ENCODE measurements around the gene CSF3R.

Gene CSF3R

GRCh38 chr1:36440646-36441045 lies 42.1 kb downstream of the CSF3R start:
- WGBS (ENCODE audit: insufficient coverage) = 95% methylated on average over 3 of the region's 3 CpGs
- POLR2A ChIA-PET = no interaction called here

DNA sequence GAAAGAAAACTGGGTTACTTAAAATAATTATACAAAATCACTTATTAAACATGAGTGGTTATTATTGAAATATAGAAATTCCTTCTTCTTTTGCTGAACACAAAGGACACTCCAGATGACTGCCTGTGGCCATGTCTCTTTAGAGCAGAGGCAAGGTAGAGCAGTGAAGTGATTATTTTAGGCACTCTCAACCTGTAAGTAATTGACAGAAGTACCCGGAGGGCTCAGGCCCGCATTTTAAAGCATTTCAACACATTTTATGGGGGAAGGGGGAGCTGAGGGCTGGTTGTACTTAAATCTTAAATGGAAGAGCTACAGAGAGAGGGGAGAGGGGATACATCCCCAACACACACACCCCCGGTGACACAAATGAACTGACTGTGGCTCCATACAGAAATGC lies 42.7 kb downstream of the CSF3R start:
- Histone ChIP-seq H3K27me3 (replicated peaks in 2 of 5; ENCODE audit: control insufficient read depth in 4 of 5, insufficient read depth in 5 of 5, low read length in 4 of 5) (no peaks in the 10 kb centered on the region), H3K9me3 (ENCODE audit: control extremely low read depth in 1 of 5, control insufficient read depth in 4 of 5, insufficient read depth in 2 of 5, low read depth in 1 of 5, low read length in 4 of 5) (no peaks in the 10 kb centered on the region), H3K4me1 (ENCODE audit: control extremely low read depth in 1 of 4, control insufficient read depth in 4 of 4, insufficient read depth in 4 of 4, low read length in 3 of 4) (no peaks in the 10 kb centered on the region), H3K27ac (ENCODE audit: insufficient read depth in 1 of 2, low read depth in 1 of 2, low read length in 2 of 2, poor library complexity in 1 of 2, severe bottlenecking in 2 of 2) (no peak overlapping the region), H3K4me3 (ENCODE audit: control insufficient read depth in 1 of 7, extremely low read depth in 1 of 7, insufficient read depth in 4 of 7, low read depth in 2 of 7, low read length in 6 of 7) (no peak overlapping the region), H3K36me3 (ENCODE audit: control insufficient read depth in 4 of 4, insufficient read depth in 4 of 4, low read length in 3 of 4) (no peaks in the 10 kb centered on the region)
- ChIA-PET CTCF (no interaction called here), POLR2A (no interaction called here)
- 80% methylated on average over 3 of the region's 3 CpGs for WGBS (ENCODE audit: insufficient coverage)
- DNase-seq = no peak

More at GRCh38 chr1:36440646-36441045, 42.1 kb downstream of the CSF3R start:
- Histone ChIP-seq H3K27ac (ENCODE audit: insufficient read depth in 1 of 2, low read depth in 1 of 2, low read length in 2 of 2, poor library complexity in 1 of 2, severe bottlenecking in 2 of 2) (no peak overlapping the region), H3K36me3 (ENCODE audit: control insufficient read depth in 4 of 4, insufficient read depth in 4 of 4, low read length in 3 of 4) (no peaks in the 10 kb centered on the region), H3K4me3 (ENCODE audit: control insufficient read depth in 1 of 7, extremely low read depth in 1 of 7, insufficient read depth in 4 of 7, low read depth in 2 of 7, low read length in 6 of 7) (no peak overlapping the region), H3K9me3 (ENCODE audit: control extremely low read depth in 1 of 5, control insufficient read depth in 4 of 5, insufficient read depth in 2 of 5, low read depth in 1 of 5, low read length in 4 of 5) (no peaks in the 10 kb centered on the region), H3K4me1 (ENCODE audit: control extremely low read depth in 1 of 4, control insufficient read depth in 4 of 4, insufficient read depth in 4 of 4, low read length in 3 of 4) (no peaks in the 10 kb centered on the region), H3K27me3 (replicated peaks in 2 of 5; ENCODE audit: control insufficient read depth in 4 of 5, insufficient read depth in 5 of 5, low read length in 4 of 5) (no peaks in the 10 kb centered on the region)
- no peak for DNase-seq
- CTCF ChIA-PET = no interaction called here

- Histone ChIP-seq H3K4me3 (ENCODE audit: control insufficient read depth in 1 of 7, extremely low read depth in 1 of 7, insufficient read depth in 4 of 7, low read depth in 2 of 7, low read length in 6 of 7) (no peak overlapping the region), H3K9me3 (ENCODE audit: control extremely low read depth in 1 of 5, control insufficient read depth in 4 of 5, insufficient read depth in 2 of 5, low read depth in 1 of 5, low read length in 4 of 5) (no peaks in the 10 kb centered on the region), H3K27ac (ENCODE audit: insufficient read depth in 1 of 2, low read depth in 1 of 2, low read length in 2 of 2, poor library complexity in 1 of 2, severe bottlenecking in 2 of 2) (no peak overlapping the region), H3K27me3 (replicated peaks in 2 of 5; ENCODE audit: control insufficient read depth in 4 of 5, insufficient read depth in 5 of 5, low read length in 4 of 5) (no peaks in the 10 kb centered on the region), H3K36me3 (ENCODE audit: control insufficient read depth in 4 of 4, insufficient read depth in 4 of 4, low read length in 3 of 4) (no peaks in the 10 kb centered on the region), H3K4me1 (ENCODE audit: control extremely low read depth in 1 of 4, control insufficient read depth in 4 of 4, insufficient read depth in 4 of 4, low read length in 3 of 4) (no peaks in the 10 kb centered on the region)
- ChIA-PET POLR2A (no interaction called here), CTCF (interaction anchor here (0.5 to 1.7 kb wide), 3 partner anchors 17 to 96 kb away, joined by 3 to 5 read pairs (median 3); no protein-coding TSS in a partner anchor)
- WGBS (ENCODE audit: insufficient coverage) = 93% methylated on average over 3 of the region's 4 CpGs
- DNase-seq = no peak
Measured at GRCh38 chr1:36438715-36439114, 44.0 kb downstream of the CSF3R start.

GRCh38 chr1:36436821-36437220 lies 45.9 kb downstream of the CSF3R start:
- DNase-seq = no peak

DNA sequence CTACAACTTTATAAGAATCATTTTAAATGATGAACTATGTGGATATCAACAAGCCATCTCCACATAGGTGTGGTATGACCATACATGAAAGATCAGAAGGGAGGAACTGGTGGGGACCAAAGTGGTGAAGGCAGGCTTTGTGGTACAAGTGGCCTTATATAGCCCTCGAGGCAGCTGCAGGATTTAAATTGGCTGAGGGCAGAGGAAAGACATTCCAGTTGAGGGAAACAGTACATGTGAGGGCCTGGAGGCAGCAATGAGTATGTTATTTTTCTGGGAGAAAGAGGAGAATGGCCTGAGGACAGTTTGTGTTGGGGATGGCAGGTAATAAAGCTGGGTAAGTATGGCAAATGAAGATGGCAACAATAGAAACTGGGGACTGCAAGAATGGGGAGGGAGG lies 49.6 kb downstream of the CSF3R start:
- H3K4me1 ChIP-seq (ENCODE audit: control extremely low read depth in 1 of 4, control insufficient read depth in 4 of 4, insufficient read depth in 4 of 4, low read length in 3 of 4) = no peaks in the 10 kb centered on the region
- POLR2A ChIA-PET = no interaction called here
- CTCF ChIA-PET = no interaction called here
- DNase-seq = no peak
- H3K27me3 ChIP-seq (replicated peaks in 2 of 5; ENCODE audit: control insufficient read depth in 4 of 5, insufficient read depth in 5 of 5, low read length in 4 of 5) = no peaks in the 10 kb centered on the region
- WGBS (ENCODE audit: insufficient coverage) = 82% methylated on average over 1 of the region's 1 CpG
- no peak overlapping the region for H3K4me3 ChIP-seq (ENCODE audit: control insufficient read depth in 1 of 7, extremely low read depth in 1 of 7, insufficient read depth in 4 of 7, low read depth in 2 of 7, low read length in 6 of 7)
- peaks cover 0 to 4% (median 0%) of the 10 kb centered on the region in 4 experiments for H3K36me3 ChIP-seq (ENCODE audit: control insufficient read depth in 4 of 4, insufficient read depth in 4 of 4, low read length in 3 of 4)
- H3K27ac ChIP-seq (ENCODE audit: insufficient read depth in 1 of 2, low read depth in 1 of 2, low read length in 2 of 2, poor library complexity in 1 of 2, severe bottlenecking in 2 of 2) = no peak overlapping the region
- H3K9me3 ChIP-seq (ENCODE audit: control extremely low read depth in 1 of 5, control insufficient read depth in 4 of 5, insufficient read depth in 2 of 5, low read depth in 1 of 5, low read length in 4 of 5) = no peaks in the 10 kb centered on the region

More at GRCh38 chr1:36436821-36437220, 45.9 kb downstream of the CSF3R start:
- H3K4me1 ChIP-seq (ENCODE audit: control extremely low read depth in 1 of 4, control insufficient read depth in 4 of 4, insufficient read depth in 4 of 4, low read length in 3 of 4) = no peaks in the 10 kb centered on the region
- POLR2A ChIA-PET = no interaction called here
- no peak overlapping the region for H3K4me3 ChIP-seq (ENCODE audit: control insufficient read depth in 1 of 7, extremely low read depth in 1 of 7, insufficient read depth in 4 of 7, low read depth in 2 of 7, low read length in 6 of 7)
- no peak overlapping the region for H3K27ac ChIP-seq (ENCODE audit: insufficient read depth in 1 of 2, low read depth in 1 of 2, low read length in 2 of 2, poor library complexity in 1 of 2, severe bottlenecking in 2 of 2)
- 100% methylated on average over 1 of the region's 1 CpG for WGBS (ENCODE audit: insufficient coverage)
- no peaks in the 10 kb centered on the region for H3K36me3 ChIP-seq (ENCODE audit: control insufficient read depth in 4 of 4, insufficient read depth in 4 of 4, low read length in 3 of 4)
- CTCF ChIA-PET = interaction anchor here (0.6 kb wide), 1 partner anchor 31 kb away, joined by 3 read pairs; no protein-coding TSS in a partner anchor
- H3K9me3 ChIP-seq (ENCODE audit: control extremely low read depth in 1 of 5, control insufficient read depth in 4 of 5, insufficient read depth in 2 of 5, low read depth in 1 of 5, low read length in 4 of 5) = no peaks in the 10 kb centered on the region
- no peaks in the 10 kb centered on the region for H3K27me3 ChIP-seq (replicated peaks in 2 of 5; ENCODE audit: control insufficient read depth in 4 of 5, insufficient read depth in 5 of 5, low read length in 4 of 5)

GRCh38 chr1:36432616-36433015 lies 50.1 kb downstream of the CSF3R start:
- Histone ChIP-seq H3K27me3 (replicated peaks in 2 of 5; ENCODE audit: control insufficient read depth in 4 of 5, insufficient read depth in 5 of 5, low read length in 4 of 5) (no peaks in the 10 kb centered on the region), H3K4me3 (ENCODE audit: control insufficient read depth in 1 of 7, extremely low read depth in 1 of 7, insufficient read depth in 4 of 7, low read depth in 2 of 7, low read length in 6 of 7) (no peak overlapping the region), H3K4me1 (ENCODE audit: control extremely low read depth in 1 of 4, control insufficient read depth in 4 of 4, insufficient read depth in 4 of 4, low read length in 3 of 4) (no peaks in the 10 kb centered on the region), H3K9me3 (ENCODE audit: control extremely low read depth in 1 of 5, control insufficient read depth in 4 of 5, insufficient read depth in 2 of 5, low read depth in 1 of 5, low read length in 4 of 5) (no peaks in the 10 kb centered on the region), H3K27ac (ENCODE audit: insufficient read depth in 1 of 2, low read depth in 1 of 2, low read length in 2 of 2, poor library complexity in 1 of 2, severe bottlenecking in 2 of 2) (no peak overlapping the region), H3K36me3 (ENCODE audit: control insufficient read depth in 4 of 4, insufficient read depth in 4 of 4, low read length in 3 of 4) (peaks cover 0 to 4% (median 0%) of the 10 kb centered on the region in 4 experiments)
- 88% methylated on average over 2 of the region's 4 CpGs for WGBS (ENCODE audit: insufficient coverage)
- ChIA-PET CTCF (no interaction called here), POLR2A (no interaction called here)
- no peak for DNase-seq

- Histone ChIP-seq H3K27ac (ENCODE audit: insufficient read depth in 1 of 2, low read depth in 1 of 2, low read length in 2 of 2, poor library complexity in 1 of 2, severe bottlenecking in 2 of 2) (no peak overlapping the region), H3K4me3 (ENCODE audit: control insufficient read depth in 1 of 7, extremely low read depth in 1 of 7, insufficient read depth in 4 of 7, low read depth in 2 of 7, low read length in 6 of 7) (no peak overlapping the region), H3K36me3 (ENCODE audit: control insufficient read depth in 4 of 4, insufficient read depth in 4 of 4, low read length in 3 of 4) (peaks cover 0 to 6% (median 2%) of the 10 kb centered on the region in 4 experiments), H3K4me1 (ENCODE audit: control extremely low read depth in 1 of 4, control insufficient read depth in 4 of 4, insufficient read depth in 4 of 4, low read length in 3 of 4) (peaks cover 0 to under 1% (median 0%) of the 10 kb centered on the region in 4 experiments), H3K27me3 (replicated peaks in 2 of 5; ENCODE audit: control insufficient read depth in 4 of 5, insufficient read depth in 5 of 5, low read length in 4 of 5) (no peaks in the 10 kb centered on the region), H3K9me3 (ENCODE audit: control extremely low read depth in 1 of 5, control insufficient read depth in 4 of 5, insufficient read depth in 2 of 5, low read depth in 1 of 5, low read length in 4 of 5) (no peaks in the 10 kb centered on the region)
- ChIA-PET CTCF (interaction anchor here (1.0 to 6.5 kb wide), 2 partner anchors 72 to 83 kb away, joined by 3 to 72 read pairs; no protein-coding TSS in a partner anchor), POLR2A (no interaction called here)
- WGBS (ENCODE audit: insufficient coverage) = 94% methylated on average over 4 of the region's 4 CpGs
- DNase-seq = no peak
Measured at GRCh38 chr1:36425791-36426190, 56.9 kb downstream of the CSF3R start.
